NCI-H446 (cell line): ENCODE data around the gene GPX2.

ENCODE experiments used
- DNase-seq, 2 experiments: peaks; one replicate each; lab custom pipeline; 2025; lab: John Stamatoyannopoulos, UW

The GPX2 gene

GRCh38 chr14:64939817-64940190 is 2.7 kb downstream of the GPX2 start:
- DNase-seq: no peak

GRCh38 chr14:64938972-64939816 is 3.4 kb downstream of the GPX2 start:
- no peak for DNase-seq

- DNase-seq: no peak
These were observed 4.7 kb downstream of the GPX2 start for GRCh38 chr14:64937821-64938193.

DNA sequence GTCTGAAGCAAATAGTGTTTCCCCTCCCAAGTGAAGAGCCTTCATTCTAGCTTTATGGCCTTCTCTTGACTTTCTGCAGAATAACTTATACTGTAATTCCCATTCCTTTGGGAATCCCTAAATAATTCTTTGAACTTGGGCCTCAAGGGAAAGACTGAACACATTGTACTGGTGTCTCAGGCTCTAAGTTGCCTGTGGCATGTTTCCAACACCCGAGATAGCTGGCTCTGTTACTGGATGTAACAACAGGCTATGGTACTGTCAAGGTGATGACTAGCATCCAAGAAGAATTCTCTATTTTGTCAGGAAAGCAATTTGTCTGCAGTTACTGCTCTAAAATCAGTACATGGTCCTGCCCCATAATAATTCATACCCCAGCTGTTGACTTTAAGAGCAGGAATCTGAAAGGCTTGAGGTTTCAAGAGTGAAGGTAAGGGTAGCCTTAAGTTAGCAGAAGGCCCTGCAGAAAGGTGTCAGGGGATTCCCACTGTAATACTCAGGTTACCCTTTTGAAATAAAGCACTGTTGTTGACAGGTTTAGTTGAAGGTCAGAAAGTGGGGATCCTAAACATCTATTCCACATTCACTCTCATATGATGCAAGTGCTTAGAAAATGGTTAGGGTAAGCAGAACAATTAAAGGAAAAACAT is 5.2 kb downstream of the GPX2 start:
- no peak for DNase-seq

GRCh38 chr14:64935508-64935907 is 7.0 kb downstream of the GPX2 start:
- DNase-seq: no peak

DNA sequence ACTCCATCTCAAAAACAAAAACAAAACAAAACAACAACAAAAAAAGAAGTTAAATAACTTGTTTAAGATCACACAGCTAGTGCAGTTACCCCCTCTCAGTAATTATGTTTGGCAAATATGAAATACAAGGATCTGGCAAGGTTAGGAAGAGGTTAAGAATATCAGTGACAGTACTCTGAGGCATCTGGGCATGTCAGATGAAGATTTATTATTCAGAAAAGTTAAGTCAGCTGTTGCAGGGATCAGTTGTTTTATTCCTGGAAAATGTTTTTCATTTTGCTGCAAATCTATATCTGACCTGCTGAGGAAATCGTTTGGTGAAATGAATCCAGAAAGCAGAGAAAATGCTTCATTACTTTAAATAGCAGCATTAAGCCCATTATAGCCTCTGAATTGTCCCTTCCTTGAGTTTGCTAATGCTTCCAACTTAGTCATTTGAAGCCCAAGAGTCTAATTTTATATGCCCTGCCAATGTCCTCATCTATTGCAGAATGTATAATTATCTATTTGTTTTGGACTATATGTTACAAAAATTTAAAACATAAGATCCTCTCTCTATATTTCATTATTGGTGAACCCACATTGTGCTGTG is 8.1 kb downstream of the GPX2 start:
- no peak for DNase-seq

- DNase-seq: no peak
These were observed 10.3 kb downstream of the GPX2 start for GRCh38 chr14:64932231-64932630.

DNA sequence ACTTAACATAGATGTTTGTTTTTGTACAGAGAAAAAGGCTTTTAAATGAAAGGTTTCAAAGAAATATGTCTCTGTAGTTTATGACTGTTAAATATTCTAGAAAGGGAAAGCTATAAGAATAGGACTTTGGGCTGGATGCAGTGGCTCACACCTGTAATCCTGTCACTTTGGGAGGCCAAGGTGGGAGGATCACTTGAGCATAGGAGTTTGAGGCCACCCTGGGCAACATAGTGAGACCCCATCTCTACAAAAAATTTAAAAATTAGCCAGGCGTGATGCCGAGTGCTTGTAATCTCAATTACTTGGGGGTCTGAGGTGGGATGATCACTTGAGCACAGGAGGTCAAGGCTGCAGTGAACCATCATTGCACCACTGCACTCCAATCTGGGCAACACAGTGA is 11.4 kb downstream of the GPX2 start:
- no peak for DNase-seq

DNA sequence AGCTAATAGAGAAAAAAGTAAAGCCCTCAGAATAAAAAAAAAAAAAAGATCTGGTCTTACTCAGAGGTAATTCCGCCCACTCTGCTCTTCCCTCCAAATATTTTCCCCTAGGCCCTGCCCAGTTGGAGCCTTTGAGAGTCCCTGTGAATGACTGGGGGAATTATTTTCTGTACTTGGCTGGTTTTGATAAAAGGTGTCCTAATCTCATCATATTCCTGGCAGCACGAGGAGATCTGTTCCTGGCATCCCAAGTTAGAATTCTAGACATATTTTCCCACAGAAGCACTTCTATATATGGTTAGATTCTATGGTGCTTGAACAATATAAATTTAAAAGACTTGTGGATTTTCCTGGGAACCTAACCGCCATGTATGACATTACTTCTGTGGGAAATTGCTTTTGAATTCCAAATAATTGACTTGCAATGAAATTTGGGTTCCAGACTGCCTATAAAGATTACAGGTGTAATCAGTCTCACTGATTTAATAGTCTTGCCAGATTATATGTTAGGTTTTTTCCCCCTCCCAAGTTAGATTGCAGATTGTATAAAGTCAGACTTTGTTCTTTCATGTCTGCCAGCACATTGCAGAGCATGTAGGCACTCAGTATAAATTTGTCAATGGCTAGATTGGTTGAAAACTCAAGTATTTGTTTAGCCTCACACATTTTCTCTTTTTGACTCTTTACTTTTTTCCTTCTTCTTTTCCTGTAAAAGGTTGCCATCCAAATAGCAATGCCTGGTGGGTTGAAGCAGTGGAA is 12.3 kb downstream of the GPX2 start:
- DNase-seq: no peak

DNA sequence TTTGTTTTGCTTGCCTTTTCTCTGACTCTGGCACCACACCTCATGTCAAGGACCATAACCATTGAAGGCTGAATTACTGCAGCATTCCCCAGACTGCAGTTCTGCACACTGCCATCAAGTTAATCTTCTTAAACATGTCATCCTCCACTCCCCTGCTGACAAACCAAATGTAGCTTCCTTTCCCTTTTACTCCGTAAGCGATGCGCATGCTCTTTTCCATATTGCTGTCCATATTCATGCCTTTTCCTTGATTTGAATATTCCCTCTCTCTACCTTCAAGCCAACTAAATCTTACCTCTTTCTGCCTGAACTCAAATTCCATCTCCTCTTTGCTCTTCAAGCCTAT is 13.6 kb downstream of the GPX2 start:
- DNase-seq: no peak

DNA sequence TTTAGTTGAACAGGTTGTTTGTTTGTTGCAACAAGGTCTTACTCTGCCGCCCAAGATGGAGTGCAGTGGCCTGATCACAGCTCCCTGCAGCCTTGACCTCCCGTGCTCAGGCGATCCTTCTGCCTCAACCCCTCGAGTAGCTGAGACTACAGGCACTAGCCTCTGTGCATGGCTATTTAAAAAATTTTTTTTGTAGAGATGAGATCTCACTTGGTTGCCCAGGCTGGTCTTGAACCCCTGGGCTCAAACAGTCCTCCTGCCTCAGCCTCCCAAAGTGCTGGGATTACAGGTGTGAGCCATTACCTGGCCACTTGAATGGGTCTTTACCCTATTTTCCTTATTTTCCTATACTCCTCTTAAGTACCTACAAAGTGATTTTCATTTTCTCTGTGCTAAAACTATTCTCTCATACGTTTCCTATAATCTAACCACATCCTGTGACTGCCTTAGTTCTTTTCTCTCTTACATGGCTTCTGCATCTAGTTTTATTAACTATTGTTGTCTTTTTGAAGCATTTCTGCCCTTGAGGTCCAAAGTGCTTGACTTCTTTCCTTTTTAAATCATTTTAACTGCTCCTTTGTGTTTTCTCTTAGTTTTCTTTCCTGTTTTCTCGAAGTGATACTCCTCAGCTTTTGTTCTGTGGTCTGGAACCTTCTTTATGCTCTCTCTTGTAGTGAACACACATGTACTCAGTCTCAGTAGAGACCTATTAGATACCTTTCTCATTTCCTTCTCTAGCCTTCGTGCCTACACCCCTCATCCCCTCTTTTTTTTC is 14.1 kb downstream of the GPX2 start:
- DNase-seq: no peak

GRCh38 chr14:64927031-64927430 is 15.5 kb downstream of the GPX2 start:
- no peak for DNase-seq

DNA sequence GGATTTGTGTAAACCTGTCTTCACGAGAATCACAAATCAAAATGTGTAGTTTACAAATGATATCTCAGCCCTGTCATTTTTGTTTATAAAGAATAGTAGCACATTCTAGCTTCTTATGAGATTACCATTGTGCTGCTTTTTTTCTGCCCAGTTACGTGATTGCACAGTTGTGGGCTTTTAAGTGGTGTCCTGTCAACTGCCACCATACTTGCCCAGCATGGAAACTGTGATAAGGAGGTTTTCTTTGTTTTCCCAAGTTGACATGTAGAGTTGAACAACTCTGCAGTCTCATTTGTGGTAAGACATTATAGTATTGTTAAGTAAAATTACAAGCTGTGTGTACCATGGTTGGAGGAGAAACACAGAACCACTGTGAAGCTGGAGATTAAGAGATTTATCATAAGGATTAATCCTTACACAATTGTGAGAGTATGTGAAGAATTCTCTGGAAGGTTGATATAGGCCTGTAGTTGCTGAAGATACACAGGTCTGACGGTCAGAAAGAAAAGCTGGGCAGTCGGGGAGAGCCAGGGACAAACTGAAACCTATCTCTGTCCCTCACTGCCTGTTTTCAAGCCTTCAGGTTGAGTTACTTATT is 16.0 kb downstream of the GPX2 start:
- DNase-seq: no peak

DNA sequence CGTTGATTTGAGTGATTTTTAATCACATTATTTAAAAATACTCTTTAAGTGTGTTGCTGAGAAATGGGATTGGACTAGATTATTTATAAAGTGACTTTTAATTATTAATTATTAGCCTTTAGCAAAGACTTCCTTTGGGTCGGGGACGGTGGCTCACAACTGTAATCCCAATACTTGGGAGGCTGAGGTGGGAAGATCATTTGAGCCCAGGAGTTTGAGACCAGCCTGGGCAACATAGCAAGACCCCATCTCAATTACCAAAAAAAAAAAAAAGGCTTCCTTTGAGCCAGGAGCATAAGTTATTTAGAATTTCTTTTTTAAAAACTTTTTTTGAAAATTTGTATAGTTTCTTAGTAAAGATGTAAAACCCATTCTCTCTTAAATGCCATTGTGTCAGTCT is 19.5 kb downstream of the GPX2 start:
- no peak for DNase-seq

- no peak for DNase-seq
These were observed 22.1 kb downstream of the GPX2 start for GRCh38 chr14:64920465-64920864.

DNA sequence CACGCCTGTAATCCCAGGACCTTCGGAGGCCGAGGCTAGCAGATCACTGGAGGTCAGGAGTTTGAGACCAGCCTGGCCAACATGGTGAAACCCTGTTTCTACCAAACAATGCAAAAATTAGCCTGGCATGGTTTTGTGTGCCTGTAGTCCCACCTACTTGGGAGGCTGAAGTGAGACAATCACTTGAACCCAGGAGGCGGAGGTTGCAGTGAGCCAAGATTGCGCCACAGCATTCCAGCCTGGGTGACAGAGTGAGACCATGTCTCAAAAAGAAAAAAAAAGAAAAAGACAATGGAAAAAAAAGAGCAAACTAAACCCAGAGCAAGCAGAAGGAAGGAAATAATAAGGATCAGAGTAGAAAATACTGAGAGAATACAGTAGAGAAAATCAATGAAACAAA is 22.9 kb downstream of the GPX2 start:
- DNase-seq: no peak

GRCh38 chr14:64919215-64919614 is 23.3 kb downstream of the GPX2 start:
- no peak for DNase-seq

DNA sequence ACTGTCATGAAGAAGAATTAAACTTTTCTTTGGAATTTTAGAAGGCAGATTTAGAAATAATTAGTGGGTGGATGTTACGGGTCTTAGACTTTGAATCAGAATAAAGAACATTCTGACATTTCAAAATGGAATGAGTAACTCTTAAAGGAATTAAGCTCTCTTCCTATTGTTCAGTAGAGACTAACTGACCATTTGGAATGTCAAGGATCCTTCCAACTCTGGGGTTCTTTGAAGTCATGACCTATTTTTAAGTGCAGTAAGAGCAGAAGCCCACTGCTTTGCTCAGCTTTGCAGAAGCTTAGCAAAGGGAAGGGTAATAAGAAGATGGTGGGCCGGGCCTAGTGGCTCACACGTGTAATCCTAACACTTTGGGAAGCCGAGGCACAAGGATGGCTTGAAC is 24.3 kb downstream of the GPX2 start:
- no peak for DNase-seq

DNA sequence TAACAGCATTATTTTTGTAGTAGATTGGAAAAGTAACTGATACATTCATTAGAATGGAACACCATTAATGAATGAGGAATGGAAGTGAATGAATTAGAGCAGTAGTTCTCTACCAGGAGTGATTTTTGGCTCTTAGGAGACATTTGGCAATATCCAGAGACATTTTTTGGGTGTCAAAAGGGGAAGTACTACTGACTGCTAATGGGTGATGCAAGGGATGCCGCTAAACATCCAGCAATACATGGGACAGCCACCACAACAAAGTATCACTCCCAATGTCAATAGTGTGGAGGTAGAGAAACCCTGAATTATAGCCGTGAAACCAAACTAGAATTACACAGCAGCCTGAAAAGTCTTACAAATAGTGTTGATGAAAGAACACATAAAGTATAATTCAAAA is 26.7 kb downstream of the GPX2 start:
- no peak for DNase-seq

DNA sequence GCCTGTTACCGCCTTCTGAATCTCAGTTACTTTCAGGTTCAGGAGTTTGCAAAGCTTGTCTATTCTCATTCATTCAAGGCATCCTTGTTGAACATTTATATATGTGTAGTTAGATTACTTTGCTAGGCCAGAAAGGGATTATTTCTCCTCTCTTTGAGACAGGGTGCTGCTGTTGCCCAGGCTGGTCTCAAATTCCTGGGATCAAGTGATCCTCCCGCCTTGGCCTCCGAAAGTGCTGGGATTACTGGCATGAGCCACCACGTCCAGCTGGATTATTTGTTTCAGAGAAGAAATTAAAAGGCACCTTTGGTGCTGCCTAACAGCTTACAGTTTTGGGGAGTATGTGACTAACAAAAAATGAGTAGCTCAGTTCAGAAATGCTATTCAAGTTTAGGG is 27.5 kb downstream of the GPX2 start:
- DNase-seq: peak in 1 of 2 experiments; percentile 2

GRCh38 chr14:64914237-64915028 is 28.1 kb downstream of the GPX2 start, which contains the start of gene CHURC1:
TSS of gene CHURC1 (plus strand) at chr14:64914455. CDS start at chr14:64914496, 41 bp downstream.
- DNase-seq: peak; percentile 98 to 99
